ENCODE measurements around the gene CLSTN2. TPM values are rescaled to one million over a fixed set of nuclear protein-coding genes. Genes with fewer than 3 reads are reported as not detected.

Gene CLSTN2
- total and polyA plus RNA-seq, 2 experiments from 2014 or later, result 3.5 to 7.0 TPM

- no peaks in the 10 kb centered on the region for H3K36me3 ChIP-seq
- no peak overlapping the region for H3K4me3 ChIP-seq
- no peaks in the 10 kb centered on the region for H3K9me3 ChIP-seq (ENCODE audit: low read depth)
- no peak for TF ChIP-seq CTCF (IDR thresholded peaks at IDR 0.05; ENCODE audit: low read depth, low read length)
- DNase-seq (ENCODE audit: low read depth in 1 of 2, low spot score in 1 of 2), result peak in 1 of 2 donors; percentile 26
- H3K27me3 ChIP-seq, result peaks cover 16% of the 10 kb centered on the region
- no peaks in the 10 kb centered on the region for H3K4me1 ChIP-seq (ENCODE audit: low read depth)
- no peak overlapping the region for H3K27ac ChIP-seq
These were observed 532.2 kb downstream of the CLSTN2 start for GRCh38 chr3:140467104-140467577.

- TF ChIP-seq CTCF (IDR thresholded peaks at IDR 0.05; ENCODE audit: low read depth, low read length), result no peak
- H3K4me1 ChIP-seq (ENCODE audit: low read depth), result no peaks in the 10 kb centered on the region
- no peak overlapping the region for H3K4me3 ChIP-seq
- H3K27ac ChIP-seq, result no peak overlapping the region
- H3K27me3 ChIP-seq, result peaks cover 16% of the 10 kb centered on the region
- DNase-seq (ENCODE audit: low read depth in 1 of 2, low spot score in 1 of 2), result no peak
- H3K9me3 ChIP-seq (ENCODE audit: low read depth), result no peaks in the 10 kb centered on the region
- no peaks in the 10 kb centered on the region for H3K36me3 ChIP-seq
These were observed 532.9 kb downstream of the CLSTN2 start for GRCh38 chr3:140467796-140468315.

GRCh38 chr3:140468407-140468806, 533.4 kb downstream of the CLSTN2 start:
- Histone ChIP-seq H3K4me1 (ENCODE audit: low read depth) (no peaks in the 10 kb centered on the region), H3K27me3 (peaks cover 16% of the 10 kb centered on the region), H3K9me3 (ENCODE audit: low read depth) (no peaks in the 10 kb centered on the region), H3K36me3 (no peaks in the 10 kb centered on the region), H3K4me3 (no peak overlapping the region), H3K27ac (no peak overlapping the region)
- no peak for DNase-seq (ENCODE audit: low read depth in 1 of 2, low spot score in 1 of 2)
- TF ChIP-seq CTCF (IDR thresholded peaks at IDR 0.05; ENCODE audit: low read depth, low read length), result no peak

- Histone ChIP-seq H3K4me3 (no peak overlapping the region), H3K27me3 (peaks cover 16% of the 10 kb centered on the region), H3K9me3 (ENCODE audit: low read depth) (no peaks in the 10 kb centered on the region), H3K4me1 (ENCODE audit: low read depth) (no peaks in the 10 kb centered on the region), H3K27ac (no peak overlapping the region), H3K36me3 (no peaks in the 10 kb centered on the region)
- TF ChIP-seq CTCF (IDR thresholded peaks at IDR 0.05; ENCODE audit: low read depth, low read length), result no peak
- no peak for DNase-seq (ENCODE audit: low read depth in 1 of 2, low spot score in 1 of 2)
These were observed 534.5 kb downstream of the CLSTN2 start for GRCh38 chr3:140469491-140469890.

GRCh38 chr3:140470211-140470610, 535.2 kb downstream of the CLSTN2 start:
- H3K9me3 ChIP-seq (ENCODE audit: low read depth), result no peaks in the 10 kb centered on the region
- no peaks in the 10 kb centered on the region for H3K4me1 ChIP-seq (ENCODE audit: low read depth)
- no peaks in the 10 kb centered on the region for H3K36me3 ChIP-seq
- peaks cover 16% of the 10 kb centered on the region for H3K27me3 ChIP-seq
- no peak overlapping the region for H3K27ac ChIP-seq
- DNase-seq (ENCODE audit: low read depth in 1 of 2, low spot score in 1 of 2), result no peak
- TF ChIP-seq CTCF (IDR thresholded peaks at IDR 0.05; ENCODE audit: low read depth, low read length), result no peak
- no peak overlapping the region for H3K4me3 ChIP-seq

All from cardiac muscle cell (in vitro differentiated cells and primary cell).